CD4-positive, CD25-positive, alpha-beta regulatory T cell (primary cell): ENCODE measurements around the gene NENF. TPM values are rescaled to one million over a fixed set of nuclear protein-coding genes. Genes with fewer than 3 reads are reported as not detected.

Source experiments
- ATAC-seq, 2 donors: fragments of 150-1000 bp; cut with Tn5 transposase; one replicate each; pipeline ENCODE4 v1.10.0; 2021; ENCODE audit warnings: low read depth in 2 of 2, moderate number of reproducible peaks in 2 of 2, moderate library complexity in 1 of 2
- DNase-seq, 3 donors: peaks; one replicate each; pipeline versions ENCODE4 v3.0.0 to v3.0.0-alpha.2; 2012 to 2022; ENCODE audit warnings: mixed read lengths in 1 of 3
- H3K27ac ChIP-seq: one replicate; pipeline ENCODE4 v1.7.0; 2013; ENCODE audit warnings: mild to moderate bottlenecking, low read length; ENCODE audit not compliant: insufficient read depth, poor library complexity, severe bottlenecking
- H3K27me3 ChIP-seq: one replicate; pipeline ENCODE4 v1.7.0; 2013; ENCODE audit warnings: low read length; ENCODE audit not compliant: control insufficient read depth, insufficient read depth
- H3K36me3 ChIP-seq: one replicate; pipeline ENCODE4 v1.7.0; 2013; ENCODE audit warnings: mild to moderate bottlenecking, low read length, moderate library complexity; ENCODE audit not compliant: control insufficient read depth, insufficient read depth
- H3K4me1 ChIP-seq: 2 replicates; pipeline ENCODE4 v1.7.0; 2013; ENCODE audit warnings: mild to moderate bottlenecking, low read length; ENCODE audit not compliant: insufficient read depth, control insufficient read depth, poor library complexity, severe bottlenecking
- H3K4me3 ChIP-seq: one replicate; pipeline ENCODE4 v1.7.0; 2013; ENCODE audit warnings: low read depth, mild to moderate bottlenecking, low read length, moderate library complexity
- H3K9me3 ChIP-seq, 2 experiments: 1 replicate in 1 of 2; 2 replicates in 1 of 2; pipeline ENCODE4 v1.7.0; 2013; ENCODE audit warnings: low read length in 2 of 2, mild to moderate bottlenecking in 1 of 2, moderate library complexity in 1 of 2; ENCODE audit not compliant: control insufficient read depth in 2 of 2
- H3K27ac Mint-ChIP-seq, 3 donors: one replicate each; pipeline ENCODE4 v1.8.0; 2020 to 2022; ENCODE audit warnings: mild to moderate bottlenecking in 3 of 3, mixed read lengths in 3 of 3, moderate library complexity in 2 of 3
- H3K27me3 Mint-ChIP-seq: one replicate; pipeline ENCODE4 v1.8.0; 2022; ENCODE audit warnings: mild to moderate bottlenecking, mixed read lengths
- H3K36me3 Mint-ChIP-seq: one replicate; pipeline ENCODE4 v1.8.0; 2020; ENCODE audit warnings: mixed read lengths
- H3K4me1 Mint-ChIP-seq, 4 donors: one replicate each; pipeline ENCODE4 v1.8.0; 2020 to 2022; ENCODE audit warnings: mixed read lengths in 4 of 4, mild to moderate bottlenecking in 1 of 4
- H3K4me3 Mint-ChIP-seq, 4 donors: one replicate each; pipeline ENCODE4 v1.8.0; 2020 to 2022; ENCODE audit warnings: mild to moderate bottlenecking in 4 of 4, mixed read lengths in 4 of 4, moderate library complexity in 3 of 4
- H3K9me3 Mint-ChIP-seq, 7 donors: one replicate each; pipeline ENCODE4 v1.8.0; 2020 to 2022; ENCODE audit warnings: mixed read lengths in 7 of 7, mild to moderate bottlenecking in 3 of 7, moderate library complexity in 2 of 7
- polyA plus RNA-seq, 4 donors: library from polyadenylated mRNA; unstranded; fragments of 300-500 nt; fragmentation: Illumina TruSeq; gene quantifications; one replicate each; pipeline ENCODE4 v1.2.3, GENCODE V29; 2021
- total RNA-seq: library from RNA; stranded (reverse); gene quantifications from one replicate; pipeline ENCODE4 v1.2.3, GENCODE V29; 2022

The NENF gene
- total and polyA plus RNA-seq, 5 donors from 2014 or later, result 17.0 to 82.8 (median 65.5) TPM

DNA sequence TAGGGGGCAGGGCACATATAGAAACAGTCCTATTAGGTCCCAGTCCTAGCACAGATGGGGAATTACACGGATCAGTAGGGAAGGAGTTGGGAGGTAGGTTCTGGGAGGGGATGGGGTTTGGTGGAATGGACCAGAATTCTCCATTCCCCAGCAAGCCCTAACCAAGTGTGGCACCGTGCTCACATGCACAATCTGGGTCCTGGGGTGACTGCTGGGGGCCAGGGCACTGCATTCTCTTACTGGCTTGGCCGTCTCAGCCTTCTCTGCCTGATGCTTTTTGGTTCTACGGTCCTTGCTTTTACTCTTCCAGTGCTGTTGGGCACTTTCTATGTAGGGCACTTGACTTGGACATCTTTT is 53.9 kb downstream of the NENF start:
- H3K4me1 Mint-ChIP-seq, result peaks cover 0 to 3% (median 0%) of the 10 kb centered on the region in 4 donors
- H3K27ac Mint-ChIP-seq, result peak overlapping the region in 1 of 3 donors; percentile 39
- no peak for DNase-seq

DNA sequence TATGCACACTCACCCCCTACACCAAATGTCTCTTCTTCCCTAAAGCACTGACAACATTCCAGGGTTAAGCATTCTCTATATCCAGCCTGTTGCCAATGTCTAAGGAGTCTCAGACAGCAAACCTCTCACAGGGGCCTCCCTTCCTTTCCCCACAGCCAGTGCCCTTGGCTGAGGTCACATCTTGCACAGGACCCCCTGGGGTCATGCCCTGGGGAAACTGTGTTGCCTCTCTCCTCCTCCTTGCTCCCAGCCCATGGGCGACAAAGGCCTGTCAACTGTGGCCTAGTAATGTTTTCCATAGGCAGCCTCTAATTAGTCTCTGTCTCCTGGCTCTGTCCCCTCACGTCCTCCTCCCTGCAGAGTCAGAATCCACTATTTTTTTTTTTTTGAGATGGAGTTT is 54.6 kb downstream of the NENF start:
- Mint-ChIP-seq H3K36me3 (no peaks in the 10 kb centered on the region), H3K27ac (no peak overlapping the region), H3K4me3 (no peak overlapping the region), H3K27me3 (peaks cover 13% of the 10 kb centered on the region), H3K4me1 (peaks cover 0 to 3% (median 0%) of the 10 kb centered on the region in 4 donors), H3K9me3 (no peaks in the 10 kb centered on the region)
- Histone ChIP-seq H3K27ac (no peak overlapping the region), H3K27me3 (no peaks in the 10 kb centered on the region), H3K4me1 (no peaks in the 10 kb centered on the region), H3K9me3 (no peaks in the 10 kb centered on the region), H3K36me3 (no peaks in the 10 kb centered on the region), H3K4me3 (no peak overlapping the region)
- ATAC-seq (no peak), DNase-seq (no peak)

More for the DNA sequence above, 53.9 kb downstream of the NENF start:
- no peak for ATAC-seq
- Mint-ChIP-seq H3K4me3 (no peak overlapping the region), H3K36me3 (no peaks in the 10 kb centered on the region), H3K27me3 (peaks cover 16% of the 10 kb centered on the region), H3K9me3 (no peaks in the 10 kb centered on the region)
- no peaks in the 10 kb centered on the region for H3K27me3 ChIP-seq
- H3K9me3 ChIP-seq, result no peaks in the 10 kb centered on the region
- H3K36me3 ChIP-seq, result no peaks in the 10 kb centered on the region
- no peak overlapping the region for H3K4me3 ChIP-seq
- H3K4me1 ChIP-seq, result no peaks in the 10 kb centered on the region
- no peak overlapping the region for H3K27ac ChIP-seq

DNA sequence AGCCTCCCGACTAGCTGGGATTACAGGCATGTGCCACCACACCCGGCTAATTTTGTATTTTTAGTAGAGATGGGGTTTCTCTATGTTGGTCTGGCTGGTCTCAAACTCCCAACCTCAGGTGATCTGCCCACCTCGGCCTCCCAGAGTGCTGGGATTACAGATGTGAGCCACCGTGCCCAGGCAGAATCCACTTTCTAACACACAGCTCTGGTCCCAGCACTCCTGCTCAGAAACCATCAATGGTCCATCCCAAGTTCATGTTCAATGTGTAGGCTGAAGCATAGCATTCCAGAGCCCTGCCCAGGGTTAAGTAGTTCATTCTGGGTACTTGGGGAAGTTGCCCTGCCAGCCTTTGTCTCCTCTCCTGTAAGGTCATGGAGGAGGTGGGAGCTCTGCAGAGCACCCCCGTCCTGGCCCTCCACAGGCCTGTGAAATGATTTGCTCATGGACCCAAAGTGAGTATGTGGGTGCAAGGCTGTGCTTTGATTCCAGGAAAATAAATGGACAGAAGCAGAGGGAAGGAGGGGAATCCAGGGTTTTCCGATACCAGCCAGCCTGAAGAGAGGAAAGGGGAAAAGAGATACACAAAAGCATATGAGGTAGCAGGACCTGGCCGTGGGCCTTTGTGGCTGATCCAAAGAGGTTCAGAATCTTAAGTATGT is 55.2 kb downstream of the NENF start:
- no peaks in the 10 kb centered on the region for H3K27me3 ChIP-seq
- DNase-seq (no peak), ATAC-seq (no peak)
- Mint-ChIP-seq H3K4me3 (no peak overlapping the region), H3K36me3 (no peaks in the 10 kb centered on the region), H3K27ac (peak overlapping the region in 1 of 3 donors; percentile 52), H3K4me1 (peaks cover 0 to 3% (median 0%) of the 10 kb centered on the region in 4 donors), H3K9me3 (no peaks in the 10 kb centered on the region), H3K27me3 (peaks cover 12% of the 10 kb centered on the region)
- H3K36me3 ChIP-seq, result no peaks in the 10 kb centered on the region
- H3K27ac ChIP-seq, result no peak overlapping the region
- no peaks in the 10 kb centered on the region for H3K4me1 ChIP-seq
- H3K4me3 ChIP-seq, result no peak overlapping the region
- no peaks in the 10 kb centered on the region for H3K9me3 ChIP-seq

DNA sequence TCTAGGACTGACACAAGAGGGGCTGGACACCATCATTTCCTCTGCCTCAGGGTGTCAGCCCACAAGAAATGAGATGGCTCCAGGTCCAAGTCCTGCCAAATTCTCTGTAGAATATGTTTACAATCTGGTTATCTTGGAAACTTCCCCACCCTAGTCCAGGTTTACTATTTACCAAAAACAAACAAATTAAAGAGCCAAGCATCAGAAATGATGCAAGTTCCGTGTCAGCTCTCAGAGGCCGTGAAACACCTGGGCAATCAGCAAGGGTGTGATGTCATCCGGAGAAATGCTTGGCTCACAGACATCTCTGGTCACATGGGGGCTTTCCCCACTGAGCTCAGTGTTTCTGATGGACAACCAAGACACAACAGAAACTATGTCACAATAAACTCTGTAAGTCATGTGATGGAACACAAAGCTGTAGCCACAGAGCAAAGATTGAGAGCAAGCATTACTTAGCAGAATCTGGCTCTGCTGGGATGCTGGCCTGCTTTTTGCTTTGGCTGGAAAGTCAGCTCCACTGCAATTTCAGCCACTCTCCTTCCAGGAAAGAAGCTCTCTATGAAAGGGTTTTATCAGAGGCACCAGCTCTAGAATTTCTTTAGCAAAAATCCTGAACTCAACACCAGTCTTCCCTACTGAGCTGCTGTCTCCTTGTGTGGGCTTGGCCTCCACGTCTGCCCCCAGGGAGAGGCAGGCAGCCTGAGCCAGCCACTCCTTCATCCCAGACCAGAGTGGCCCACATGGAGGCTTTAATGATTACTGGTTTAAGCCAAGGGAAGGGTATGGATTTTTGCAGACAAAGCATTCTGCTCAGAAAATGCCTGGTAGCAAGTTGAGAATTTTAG is 55.9 kb downstream of the NENF start:
- Mint-ChIP-seq H3K36me3 (no peaks in the 10 kb centered on the region), H3K9me3 (no peaks in the 10 kb centered on the region), H3K27ac (no peak overlapping the region), H3K4me1 (peaks cover 0 to 3% (median 0%) of the 10 kb centered on the region in 4 donors), H3K4me3 (no peak overlapping the region), H3K27me3 (peaks cover 12% of the 10 kb centered on the region)
- H3K27ac ChIP-seq, result no peak overlapping the region
- H3K4me1 ChIP-seq, result no peaks in the 10 kb centered on the region
- no peaks in the 10 kb centered on the region for H3K9me3 ChIP-seq
- no peak overlapping the region for H3K4me3 ChIP-seq
- no peaks in the 10 kb centered on the region for H3K36me3 ChIP-seq
- H3K27me3 ChIP-seq, result no peaks in the 10 kb centered on the region
- DNase-seq (peak in 1 of 3 donors; percentile 8), ATAC-seq (peak; percentile 24 to 29)

DNA sequence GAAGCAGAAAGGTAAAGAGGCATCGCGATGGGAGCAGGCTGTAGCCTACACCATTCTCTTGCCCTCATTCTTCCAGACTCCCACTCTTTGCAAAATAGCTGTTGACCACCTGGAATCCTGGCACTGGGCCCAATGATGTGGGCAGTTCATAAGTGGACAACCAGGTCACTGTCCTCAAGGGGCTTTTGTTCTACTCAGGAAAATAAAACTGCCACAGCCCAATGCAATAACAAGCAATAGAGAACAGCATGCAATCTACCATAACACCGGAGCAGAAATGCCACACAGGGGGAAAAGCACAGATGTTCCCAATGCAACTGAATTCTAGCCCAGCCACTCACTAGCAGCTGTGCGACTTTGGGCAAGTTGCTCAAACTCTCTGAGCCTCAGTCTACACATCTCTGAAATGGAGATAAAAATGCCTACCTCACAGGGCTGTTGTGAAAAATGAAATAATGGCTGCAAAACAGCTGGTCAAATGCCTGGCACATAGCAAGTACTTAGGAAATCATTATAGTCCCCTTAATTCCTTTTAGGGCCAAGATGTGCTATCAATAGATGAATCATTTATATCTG is 56.7 kb downstream of the NENF start:
- Histone ChIP-seq H3K9me3 (no peaks in the 10 kb centered on the region), H3K36me3 (no peaks in the 10 kb centered on the region), H3K27me3 (no peaks in the 10 kb centered on the region), H3K4me1 (no peaks in the 10 kb centered on the region), H3K4me3 (no peak overlapping the region), H3K27ac (no peak overlapping the region)
- Mint-ChIP-seq H3K27me3 (peaks cover 5% of the 10 kb centered on the region), H3K27ac (no peak overlapping the region), H3K4me3 (no peak overlapping the region), H3K4me1 (peaks cover 0 to 3% (median 0%) of the 10 kb centered on the region in 4 donors), H3K36me3 (no peaks in the 10 kb centered on the region), H3K9me3 (no peaks in the 10 kb centered on the region)
- DNase-seq (no peak), ATAC-seq (no peak)

DNA sequence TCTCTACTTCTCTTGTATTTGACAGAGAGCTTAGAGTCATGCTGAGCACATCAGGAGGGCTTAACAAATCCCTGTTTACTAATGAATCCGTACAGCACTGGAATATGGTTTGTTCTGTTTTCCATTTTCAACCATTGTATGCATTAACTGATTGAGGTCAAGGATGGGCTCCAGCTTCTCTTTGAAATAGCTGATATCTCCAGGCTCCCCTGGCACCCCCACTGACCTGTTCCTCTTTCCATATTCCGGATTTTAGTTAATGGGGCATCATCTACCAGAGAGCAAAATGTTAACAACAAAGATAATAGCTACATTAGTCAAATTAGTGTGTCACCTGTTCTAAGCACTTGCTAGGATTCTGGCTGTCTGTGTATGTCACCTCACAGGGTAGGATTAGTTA is 57.6 kb downstream of the NENF start:
- Histone ChIP-seq H3K36me3 (no peaks in the 10 kb centered on the region), H3K9me3 (no peaks in the 10 kb centered on the region), H3K4me3 (no peak overlapping the region), H3K27ac (no peak overlapping the region), H3K4me1 (no peaks in the 10 kb centered on the region), H3K27me3 (no peaks in the 10 kb centered on the region)
- H3K27me3 Mint-ChIP-seq, result peaks cover 5% of the 10 kb centered on the region
- H3K4me1 Mint-ChIP-seq, result peaks cover 0 to 3% (median 0%) of the 10 kb centered on the region in 4 donors
- no peak for ATAC-seq
- H3K4me3 Mint-ChIP-seq, result no peak overlapping the region
- no peak overlapping the region for H3K27ac Mint-ChIP-seq
- no peak for DNase-seq
- no peaks in the 10 kb centered on the region for H3K36me3 Mint-ChIP-seq
- no peaks in the 10 kb centered on the region for H3K9me3 Mint-ChIP-seq

DNA sequence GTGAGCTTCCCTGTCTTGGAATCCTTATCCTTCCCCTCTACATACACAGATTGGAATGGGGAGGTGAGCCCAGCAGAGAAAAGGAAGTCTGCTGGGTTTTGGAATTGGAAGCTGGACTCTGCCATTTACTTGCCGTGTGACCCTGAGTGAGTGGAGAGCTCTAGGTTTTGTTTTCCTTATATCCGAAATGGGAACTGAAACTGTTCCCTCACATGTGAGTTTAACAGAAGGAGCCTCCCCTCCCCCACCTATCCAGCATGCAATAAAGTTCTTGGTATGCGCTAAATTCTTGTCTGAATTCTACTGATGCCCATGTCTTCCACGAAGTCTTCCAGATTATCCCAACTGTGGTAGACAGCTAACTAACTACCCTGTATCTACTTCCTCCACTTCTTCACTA is 58.7 kb downstream of the NENF start:
- Histone ChIP-seq H3K4me3 (no peak overlapping the region), H3K36me3 (no peaks in the 10 kb centered on the region), H3K27ac (no peak overlapping the region), H3K9me3 (no peaks in the 10 kb centered on the region), H3K4me1 (no peaks in the 10 kb centered on the region), H3K27me3 (no peaks in the 10 kb centered on the region)
- DNase-seq (no peak), ATAC-seq (no peak)
- Mint-ChIP-seq H3K27me3 (peaks cover 9% of the 10 kb centered on the region), H3K27ac (no peak overlapping the region), H3K9me3 (peaks cover 0 to 3% (median 0%) of the 10 kb centered on the region in 7 donors), H3K36me3 (no peaks in the 10 kb centered on the region), H3K4me3 (no peak overlapping the region), H3K4me1 (peaks cover 0 to 3% (median 0%) of the 10 kb centered on the region in 4 donors)
